Stimulated activated CD4-positive, alpha-beta T cell treated with anti-CD3 and anti-CD28 coated beads, Interleukin-15, amount 100 ng/mL, for 48 hours (primary cell): ENCODE data around the gene SRSF9.
"Not testable (repeated sequence)": the region's sequence is repeated elsewhere in the genome, so short reads cannot be mapped to it uniquely, and the experiment has no call there.

Experiments
- DNase-seq, 2 donors: peaks; one replicate each; pipeline ENCODE4 v3.0.0-alpha.2; 2020; ENCODE audit warnings: low read depth in 2 of 2

SRSF9 gene

GRCh38 chr12:120469450-120470149, at the start of gene SRSF9:
Gene SRSF9, minus strand, starts transcription at chr12:120469748. Its CDS starts 139 bp downstream, at chr12:120469609.
- peak; percentile 93 to 95 for DNase-seq

- DNase-seq: not testable (repeated sequence)
Measured at GRCh38 chr12:120519324-120519723, 49.8 kb upstream of the SRSF9 start.

GRCh38 chr12:120515496-120515895, 45.9 kb upstream of the SRSF9 start:
- DNase-seq: no peak

- no peak for DNase-seq
Measured at GRCh38 chr12:120514002-120514401, 44.5 kb upstream of the SRSF9 start.

GRCh38 chr12:120508537-120508936, 39.0 kb upstream of the SRSF9 start:
- no peak for DNase-seq

- DNase-seq: no peak
Measured at GRCh38 chr12:120504587-120504986, 35.0 kb upstream of the SRSF9 start.

GRCh38 chr12:120500581-120500980, 31.0 kb upstream of the SRSF9 start:
- no peak for DNase-seq

GRCh38 chr12:120498870-120499515, 29.4 kb upstream of the SRSF9 start:
- no peak for DNase-seq

- DNase-seq: no peak
Measured at GRCh38 chr12:120497524-120498150, 28.1 kb upstream of the SRSF9 start.

- DNase-seq: peak; percentile 4 to 7
Measured at GRCh38 chr12:120496413-120497340, 27.1 kb upstream of the SRSF9 start.

- DNase-seq: peak; percentile 93 to 97
Measured at GRCh38 chr12:120495731-120496412, 26.3 kb upstream of the SRSF9 start, which contains the start of gene DYNLL1. Gene DYNLL1, plus strand, starts transcription at chr12:120496113. Its CDS starts 309 bp downstream, at chr12:120496422.

- DNase-seq: no peak
Measured at GRCh38 chr12:120495186-120495730, 25.7 kb upstream of the SRSF9 start.

GRCh38 chr12:120490833-120491512, 21.4 kb upstream of the SRSF9 start:
- no peak for DNase-seq

GRCh38 chr12:120490325-120490724, 20.8 kb upstream of the SRSF9 start:
- no peak for DNase-seq

- no peak for DNase-seq
Measured at GRCh38 chr12:120489018-120489417, 19.5 kb upstream of the SRSF9 start.

- no peak for DNase-seq
Measured at GRCh38 chr12:120488057-120488640, 18.6 kb upstream of the SRSF9 start.

- DNase-seq: not testable (repeated sequence)
Measured at GRCh38 chr12:120487552-120487951, 18.0 kb upstream of the SRSF9 start.

GRCh38 chr12:120485961-120486881, 16.7 kb upstream of the SRSF9 start:
- DNase-seq: no peak

GRCh38 chr12:120483621-120484020, 14.1 kb upstream of the SRSF9 start:
- no peak for DNase-seq
